ENCODE results near the gene INO80D. TPM values are rescaled to one million over a fixed set of nuclear protein-coding genes. Genes with fewer than 3 reads are reported as not detected.
"Not testable (repeated sequence)": the region's sequence is repeated elsewhere in the genome, so short reads cannot be mapped to it uniquely, and the experiment has no call there.

Gene INO80D
- total RNA-seq, 1 experiment from 2014 or later = 9.0 TPM

GRCh38 chr2:205989271-205990071, 96.5 kb downstream of the INO80D start:
- H3K4me3 ChIP-seq (ENCODE audit: insufficient read depth, low read depth, low read length) = no peak overlapping the region
- H3K27me3 ChIP-seq (ENCODE audit: control insufficient read depth, insufficient read depth, low read length) = no peaks in the 10 kb centered on the region
- H3K36me3 ChIP-seq (replicated peaks; ENCODE audit: control insufficient read depth, insufficient read depth, low read length) = no peaks in the 10 kb centered on the region; the same call in 1 of the 2 replicates
- no peak for DNase-seq

- H3K4me3 ChIP-seq (ENCODE audit: insufficient read depth, low read depth, low read length); H3K27me3 ChIP-seq (ENCODE audit: control insufficient read depth, insufficient read depth, low read length); DNase-seq; H3K36me3 ChIP-seq (replicated peaks; ENCODE audit: control insufficient read depth, insufficient read depth, low read length): not testable (repeated sequence)
These were observed 97.3 kb downstream of the INO80D start for GRCh38 chr2:205988681-205989080.

GRCh38 chr2:205988274-205988673, 97.7 kb downstream of the INO80D start:
- Histone ChIP-seq H3K4me3 (ENCODE audit: insufficient read depth, low read depth, low read length) (no peak overlapping the region), H3K27me3 (ENCODE audit: control insufficient read depth, insufficient read depth, low read length) (no peaks in the 10 kb centered on the region), H3K36me3 (replicated peaks; ENCODE audit: control insufficient read depth, insufficient read depth, low read length) (no peaks in the 10 kb centered on the region)
- DNase-seq = no peak

- H3K4me3 ChIP-seq (ENCODE audit: insufficient read depth, low read depth, low read length); H3K27me3 ChIP-seq (ENCODE audit: control insufficient read depth, insufficient read depth, low read length); H3K36me3 ChIP-seq (replicated peaks; ENCODE audit: control insufficient read depth, insufficient read depth, low read length); DNase-seq: not testable (repeated sequence)
These were observed 99.6 kb downstream of the INO80D start for GRCh38 chr2:205986334-205986733.

- no peaks in the 10 kb centered on the region for H3K36me3 ChIP-seq (replicated peaks; ENCODE audit: control insufficient read depth, insufficient read depth, low read length)
- DNase-seq = no peak
- H3K27me3 ChIP-seq (ENCODE audit: control insufficient read depth, insufficient read depth, low read length) = no peaks in the 10 kb centered on the region
- H3K4me3 ChIP-seq (ENCODE audit: insufficient read depth, low read depth, low read length) = no peak overlapping the region
These were observed 101.6 kb downstream of the INO80D start for GRCh38 chr2:205984381-205984780.

GRCh38 chr2:205982776-205983327, 103.1 kb downstream of the INO80D start:
- no peak for DNase-seq
- Histone ChIP-seq H3K4me3 (ENCODE audit: insufficient read depth, low read depth, low read length) (no peak overlapping the region), H3K36me3 (replicated peaks; ENCODE audit: control insufficient read depth, insufficient read depth, low read length) (no peaks in the 10 kb centered on the region), H3K27me3 (ENCODE audit: control insufficient read depth, insufficient read depth, low read length) (no peaks in the 10 kb centered on the region)

- H3K36me3 ChIP-seq (replicated peaks; ENCODE audit: control insufficient read depth, insufficient read depth, low read length); H3K27me3 ChIP-seq (ENCODE audit: control insufficient read depth, insufficient read depth, low read length); H3K4me3 ChIP-seq (ENCODE audit: insufficient read depth, low read depth, low read length); DNase-seq: not testable (repeated sequence)
These were observed 107.2 kb downstream of the INO80D start for GRCh38 chr2:205978728-205979127.

GRCh38 chr2:205977699-205978098, 108.3 kb downstream of the INO80D start:
- not testable (repeated sequence) for H3K4me3 ChIP-seq (ENCODE audit: insufficient read depth, low read depth, low read length); DNase-seq; H3K36me3 ChIP-seq (replicated peaks; ENCODE audit: control insufficient read depth, insufficient read depth, low read length); H3K27me3 ChIP-seq (ENCODE audit: control insufficient read depth, insufficient read depth, low read length)

- not testable (repeated sequence) for H3K27me3 ChIP-seq (ENCODE audit: control insufficient read depth, insufficient read depth, low read length); DNase-seq; H3K36me3 ChIP-seq (replicated peaks; ENCODE audit: control insufficient read depth, insufficient read depth, low read length); H3K4me3 ChIP-seq (ENCODE audit: insufficient read depth, low read depth, low read length)
These were observed 108.9 kb downstream of the INO80D start for GRCh38 chr2:205976934-205977659.

- H3K27me3 ChIP-seq (ENCODE audit: control insufficient read depth, insufficient read depth, low read length) = no peaks in the 10 kb centered on the region
- no peak for DNase-seq
- no peaks in the 10 kb centered on the region for H3K36me3 ChIP-seq (replicated peaks; ENCODE audit: control insufficient read depth, insufficient read depth, low read length)
- no peak overlapping the region for H3K4me3 ChIP-seq (ENCODE audit: insufficient read depth, low read depth, low read length)
These were observed 109.7 kb downstream of the INO80D start for GRCh38 chr2:205976120-205976814.

- no peak overlapping the region for H3K4me3 ChIP-seq (ENCODE audit: insufficient read depth, low read depth, low read length)
- no peaks in the 10 kb centered on the region for H3K27me3 ChIP-seq (ENCODE audit: control insufficient read depth, insufficient read depth, low read length)
- no peak for DNase-seq
- no peaks in the 10 kb centered on the region for H3K36me3 ChIP-seq (replicated peaks; ENCODE audit: control insufficient read depth, insufficient read depth, low read length)
These were observed 110.7 kb downstream of the INO80D start for GRCh38 chr2:205975082-205975949.

GRCh38 chr2:205972113-205972512, 113.9 kb downstream of the INO80D start:
- DNase-seq = no peak
- Histone ChIP-seq H3K36me3 (replicated peaks; ENCODE audit: control insufficient read depth, insufficient read depth, low read length) (no peaks in the 10 kb centered on the region), H3K27me3 (ENCODE audit: control insufficient read depth, insufficient read depth, low read length) (no peaks in the 10 kb centered on the region), H3K4me3 (ENCODE audit: insufficient read depth, low read depth, low read length) (no peak overlapping the region)

GRCh38 chr2:205970348-205970747, 115.6 kb downstream of the INO80D start:
- no peaks in the 10 kb centered on the region for H3K27me3 ChIP-seq (ENCODE audit: control insufficient read depth, insufficient read depth, low read length)
- no peaks in the 10 kb centered on the region for H3K36me3 ChIP-seq (replicated peaks; ENCODE audit: control insufficient read depth, insufficient read depth, low read length)
- no peak overlapping the region for H3K4me3 ChIP-seq (ENCODE audit: insufficient read depth, low read depth, low read length)
- DNase-seq = peak; percentile 45

- DNase-seq = no peak
- H3K27me3 ChIP-seq (ENCODE audit: control insufficient read depth, insufficient read depth, low read length) = no peaks in the 10 kb centered on the region
- H3K4me3 ChIP-seq (ENCODE audit: insufficient read depth, low read depth, low read length) = no peak overlapping the region
- H3K36me3 ChIP-seq (replicated peaks; ENCODE audit: control insufficient read depth, insufficient read depth, low read length) = no peaks in the 10 kb centered on the region
These were observed 116.4 kb downstream of the INO80D start for GRCh38 chr2:205969584-205969983.
